Loucy (cell line): ENCODE data around the gene CDYL2.

Experiments used
- CTCF ChIP-seq: fragments of 200-600 bp; sonication (generic); conservative IDR thresholded peaks from 2 replicates; pipeline ENCODE4 v1.5.1; 2014; ENCODE audit warnings: mild to moderate bottlenecking, antibody characterized with exemption, low read length
- EZH2phosphoT487 ChIP-seq: fragments of 200-600 bp; IDR thresholded peaks from 2 replicates; pipeline ENCODE4 v1.6.1; 2018; ENCODE audit warnings: antibody characterized with exemption, mild to moderate bottlenecking, moderate library complexity, borderline replicate concordance

- TF ChIP-seq EZH2phosphoT487: no peak
- TF ChIP-seq CTCF: no peak
Observed at GRCh38 chr16:80674884-80675283, 129.5 kb downstream of the CDYL2 start.
